ENCODE measurements around the gene KIAA1549.
"Not testable (repeated sequence)": the region's sequence is repeated elsewhere in the genome, so short reads cannot be mapped to it uniquely, and the experiment has no call there.

KIAA1549 gene

GRCh38 chr7:138809346-138809745, 171.8 kb downstream of the KIAA1549 start:
- DNase-seq (ENCODE audit: low spot score) = no peak

- DNase-seq (ENCODE audit: low spot score) = no peak
These were observed 176.6 kb downstream of the KIAA1549 start for GRCh38 chr7:138804618-138805017.

- no peak for DNase-seq (ENCODE audit: low spot score)
These were observed 178.5 kb downstream of the KIAA1549 start for GRCh38 chr7:138802706-138803105.

GRCh38 chr7:138801256-138801655, 179.9 kb downstream of the KIAA1549 start:
- DNase-seq (ENCODE audit: low spot score) = no peak

- no peak for DNase-seq (ENCODE audit: low spot score)
These were observed 181.7 kb downstream of the KIAA1549 start for GRCh38 chr7:138799336-138800000.

GRCh38 chr7:138798836-138799235, 182.4 kb downstream of the KIAA1549 start:
- no peak for DNase-seq (ENCODE audit: low spot score)

GRCh38 chr7:138797715-138798320, 183.4 kb downstream of the KIAA1549 start, which contains the start of the genes ATP6V0A4 and TMEM213:
Gene ATP6V0A4 (minus strand): TSS chr7:138798196. CDS start chr7:138771247, 26,949 bp downstream.
Gene TMEM213 (plus strand): TSS chr7:138797994. CDS start chr7:138798105, 111 bp downstream.
- no peak for DNase-seq (ENCODE audit: low spot score)

GRCh38 chr7:138797046-138797445, 184.1 kb downstream of the KIAA1549 start:
- not testable (repeated sequence) for DNase-seq (ENCODE audit: low spot score)

GRCh38 chr7:138796038-138796615, 185.1 kb downstream of the KIAA1549 start:
- no peak for DNase-seq (ENCODE audit: low spot score)

- no peak for DNase-seq (ENCODE audit: low spot score)
These were observed 195.4 kb downstream of the KIAA1549 start for GRCh38 chr7:138785587-138786437.

GRCh38 chr7:138784692-138785091, 196.5 kb downstream of the KIAA1549 start:
- DNase-seq (ENCODE audit: low spot score) = no peak
